ENCODE results near the gene DYRK1B.

Gene DYRK1B

GRCh38 chr19:39778763-39779162 lies 55.2 kb downstream of the DYRK1B start, which contains the start of gene LEUTX (continued):
- TF ChIP-seq ZFP41 (tag by site-specific recombination; IDR thresholded peaks at IDR 0.05; ENCODE audit: borderline replicate concordance) (no peak), IKZF3 (tag by site-specific recombination; IDR thresholded peaks at IDR 0.05) (no peak), ZNF544 (tag by site-specific recombination; IDR thresholded peaks at IDR 0.05) (no peak), ZNF792 (tag by site-specific recombination; IDR thresholded peaks at IDR 0.05) (no peak)
